ENCODE results near the gene IFNGR2.
"Not testable (repeated sequence)": the region's sequence is repeated elsewhere in the genome, so short reads cannot be mapped to it uniquely, and the experiment has no call there.

Gene IFNGR2

DNA sequence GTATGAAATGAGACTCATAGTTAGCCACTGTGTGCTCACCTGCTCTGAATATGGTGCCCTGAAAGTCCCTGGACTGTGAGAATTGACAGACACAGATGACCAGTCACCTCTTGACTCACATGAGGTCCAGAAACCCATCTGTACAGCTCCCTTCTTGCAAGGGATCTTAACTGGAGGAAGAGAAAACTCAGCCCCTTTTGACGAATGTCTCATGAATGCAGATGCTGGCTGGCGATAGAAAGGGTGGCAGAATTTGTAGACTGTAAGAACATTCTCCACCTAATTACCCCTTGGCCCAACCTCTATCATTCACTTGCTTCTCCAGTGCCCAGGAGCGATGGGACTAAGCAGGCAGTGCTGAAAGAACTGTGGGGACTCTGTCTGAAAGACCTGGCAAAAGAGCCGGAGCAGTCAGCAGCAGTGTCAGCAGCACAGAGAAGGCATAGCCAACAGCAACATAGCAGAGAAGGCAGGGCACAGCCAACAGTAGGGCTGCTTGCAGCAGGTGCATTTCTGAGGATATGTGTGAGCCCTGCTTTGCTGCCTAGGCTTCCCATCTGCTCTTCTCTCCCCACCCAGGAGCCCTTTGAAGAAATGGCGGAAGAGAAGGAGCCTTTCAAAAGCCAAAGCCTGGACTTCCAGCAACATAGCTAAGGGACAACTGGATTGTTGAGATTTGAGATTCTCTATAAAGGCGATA, 25.8 kb upstream of the IFNGR2 start:
- DNase-seq (no peak), ATAC-seq (no peak)

GRCh38 chr21:33378081-33378480, 25.1 kb upstream of the IFNGR2 start:
- no peak for DNase-seq
- no peak for ATAC-seq

DNA sequence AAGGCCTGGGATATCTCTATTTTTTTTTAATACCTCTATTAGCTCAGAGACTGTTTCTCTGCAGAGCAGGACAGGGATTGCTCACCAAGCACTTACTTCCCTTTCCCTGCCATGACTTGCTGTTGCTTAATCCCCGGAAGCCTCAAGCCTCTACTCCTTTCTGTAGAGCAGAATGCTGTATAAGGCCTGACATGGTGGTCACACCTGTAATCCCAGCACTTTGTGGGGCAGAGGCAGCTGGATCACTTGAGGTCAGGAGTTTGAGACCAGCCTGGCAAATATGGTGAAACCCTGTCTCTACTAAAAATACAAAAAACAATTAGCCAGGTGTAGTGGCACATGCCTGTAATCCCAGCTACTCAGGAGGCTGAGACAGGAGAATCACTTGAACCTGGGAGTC, 23.3 kb upstream of the IFNGR2 start:
- not testable (repeated sequence) for ATAC-seq

DNA sequence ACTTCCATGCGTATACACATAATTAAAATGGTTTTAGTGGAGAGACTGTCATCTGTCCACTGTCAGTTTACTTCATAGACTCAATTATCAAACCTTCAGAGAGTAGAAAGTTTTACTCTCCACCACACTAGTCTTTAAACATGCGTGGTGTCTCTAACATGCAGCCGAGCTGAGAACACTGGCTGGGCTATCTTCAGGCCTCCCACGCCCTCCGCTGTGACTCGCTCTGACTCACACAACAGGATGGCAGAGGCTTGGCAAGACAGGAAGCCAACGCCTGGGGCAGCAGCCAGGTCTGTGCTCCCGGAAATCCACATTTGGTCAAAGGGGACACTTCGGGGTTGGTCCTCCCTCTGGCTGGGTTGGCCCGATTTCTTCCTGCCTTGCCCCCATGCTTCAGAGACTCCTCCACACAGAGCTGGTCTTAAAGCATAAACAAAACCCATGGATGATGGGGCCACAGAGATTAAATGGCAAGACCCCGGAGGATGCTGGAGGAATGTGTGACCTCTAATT, 22.7 kb upstream of the IFNGR2 start:
- peak; percentile 92 for DNase-seq

More for the DNA sequence above, 23.3 kb upstream of the IFNGR2 start:
- DNase-seq: not testable (repeated sequence)

GRCh38 chr21:33381381-33381780, 21.8 kb upstream of the IFNGR2 start:
- not testable (repeated sequence) for ATAC-seq, DNase-seq

More for the DNA sequence above, 22.7 kb upstream of the IFNGR2 start:
- ATAC-seq: peak; percentile 86

DNA sequence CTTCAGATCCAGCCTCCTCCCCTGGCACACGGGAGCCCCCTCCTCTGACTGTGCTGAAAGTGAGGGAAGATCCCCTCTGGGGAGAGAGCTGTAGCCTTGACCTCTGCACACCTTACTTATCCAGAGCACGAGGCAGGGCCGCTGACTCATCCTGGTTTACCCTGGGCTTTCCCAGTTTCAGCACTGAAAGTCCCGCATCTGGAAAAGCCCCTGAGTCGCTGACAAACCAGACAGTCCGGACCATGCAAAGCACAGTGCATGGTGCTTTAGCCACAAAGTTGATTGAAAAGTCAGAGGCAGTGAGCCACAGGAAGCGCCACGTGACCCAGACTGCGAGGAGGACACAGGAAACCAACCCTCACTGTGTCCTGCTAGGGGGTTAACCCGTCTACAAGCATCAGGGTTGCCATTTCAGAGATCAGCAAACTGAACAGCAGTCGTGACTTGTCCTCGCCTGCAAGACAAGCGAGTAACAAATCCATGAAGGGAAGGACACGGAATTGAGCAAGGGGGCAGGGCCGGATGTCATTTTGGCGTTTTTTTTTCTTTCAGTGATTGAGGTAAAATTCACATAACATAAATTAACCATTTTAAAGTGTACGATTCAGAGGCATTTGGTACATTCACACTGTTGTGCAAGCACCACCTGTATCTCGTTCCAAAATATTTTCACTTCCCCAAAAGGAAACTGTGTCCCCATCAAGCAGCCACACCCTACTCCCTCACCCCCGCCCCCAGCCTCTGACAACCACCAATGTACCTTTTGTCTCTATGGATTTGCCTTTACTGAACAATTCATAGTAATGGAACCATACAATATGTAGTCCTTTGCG, 19.9 kb upstream of the IFNGR2 start:
- DNase-seq (peak; percentile 81), ATAC-seq (peak; percentile 73)

DNA sequence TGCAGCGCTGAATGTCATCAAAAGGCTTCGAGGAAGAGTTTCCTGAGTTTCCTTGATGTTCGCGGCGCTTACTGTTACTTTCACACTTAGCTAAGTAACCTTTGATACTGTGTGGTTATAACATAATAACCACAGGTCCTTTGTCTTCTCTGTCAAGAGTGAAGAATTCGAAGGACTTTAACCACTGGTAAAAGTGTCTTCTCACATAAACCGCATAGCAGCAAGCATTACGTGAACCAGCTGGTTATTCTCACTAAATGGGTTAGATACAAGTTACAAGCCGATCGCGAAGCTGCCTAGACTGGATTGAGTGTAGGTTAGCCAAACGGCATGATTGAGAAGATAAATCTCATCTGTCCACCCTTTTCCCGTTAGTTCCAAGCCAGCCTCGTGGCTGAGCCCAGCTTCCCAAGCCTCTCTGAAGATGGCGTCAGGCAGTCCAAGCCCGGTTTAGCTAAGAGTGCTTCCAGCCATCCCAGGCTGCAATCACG, 18.3 kb upstream of the IFNGR2 start:
- peak; percentile 34 for ATAC-seq
- DNase-seq: no peak

GRCh38 chr21:33386222-33386784, 16.9 kb upstream of the IFNGR2 start:
- no peak for DNase-seq
- ATAC-seq: no peak

DNA sequence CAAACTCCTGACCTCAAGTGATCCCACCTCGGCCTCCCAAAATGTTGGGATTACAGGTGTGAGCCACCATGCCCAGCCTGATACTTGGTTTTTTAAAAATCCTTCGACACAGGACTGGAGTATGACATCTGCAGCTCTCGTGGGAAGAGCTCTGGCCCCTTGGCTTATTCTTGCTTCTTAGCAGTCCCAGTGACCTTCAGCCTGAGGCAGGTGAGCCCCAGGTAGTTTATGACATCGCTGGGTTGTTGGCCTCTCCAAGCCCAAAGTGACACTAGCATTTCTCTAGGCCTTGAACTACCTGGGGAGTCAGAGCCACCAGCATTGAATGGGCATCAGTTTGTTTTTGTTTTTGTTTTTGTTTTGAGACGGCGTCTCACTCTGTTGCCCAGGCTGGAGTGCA, 15.9 kb upstream of the IFNGR2 start:
- ATAC-seq (no peak), DNase-seq (no peak)

DNA sequence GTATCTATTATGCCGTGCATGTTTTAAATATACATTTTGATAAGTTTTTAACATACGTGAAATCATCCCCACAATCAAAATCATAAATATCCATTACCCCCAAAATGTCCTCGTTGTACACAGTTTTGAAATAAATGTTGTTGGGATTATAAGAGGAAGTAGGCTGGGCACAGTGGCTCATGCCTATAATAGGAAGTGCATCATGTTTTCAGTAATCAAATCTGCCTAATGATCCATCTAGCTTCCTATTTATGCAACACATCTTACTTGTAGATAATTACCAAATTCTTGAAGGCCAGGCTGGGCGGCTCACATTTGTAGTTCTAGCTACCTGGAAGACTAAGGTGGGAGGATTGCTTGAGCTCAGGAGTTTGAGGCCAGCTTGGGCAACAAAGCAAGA, 15.0 kb upstream of the IFNGR2 start:
- DNase-seq (no peak), ATAC-seq (no peak)

GRCh38 chr21:33390479-33390878, 12.7 kb upstream of the IFNGR2 start:
- DNase-seq: no peak
- no peak for ATAC-seq

GRCh38 chr21:33391656-33392055, 11.6 kb upstream of the IFNGR2 start:
- ATAC-seq: no peak
- no peak for DNase-seq

GRCh38 chr21:33392284-33392985, 10.8 kb upstream of the IFNGR2 start:
- no peak for ATAC-seq
- no peak for DNase-seq

- DNase-seq: no peak
- no peak for ATAC-seq
Measured at GRCh38 chr21:33393348-33393747, 9.9 kb upstream of the IFNGR2 start.

DNA sequence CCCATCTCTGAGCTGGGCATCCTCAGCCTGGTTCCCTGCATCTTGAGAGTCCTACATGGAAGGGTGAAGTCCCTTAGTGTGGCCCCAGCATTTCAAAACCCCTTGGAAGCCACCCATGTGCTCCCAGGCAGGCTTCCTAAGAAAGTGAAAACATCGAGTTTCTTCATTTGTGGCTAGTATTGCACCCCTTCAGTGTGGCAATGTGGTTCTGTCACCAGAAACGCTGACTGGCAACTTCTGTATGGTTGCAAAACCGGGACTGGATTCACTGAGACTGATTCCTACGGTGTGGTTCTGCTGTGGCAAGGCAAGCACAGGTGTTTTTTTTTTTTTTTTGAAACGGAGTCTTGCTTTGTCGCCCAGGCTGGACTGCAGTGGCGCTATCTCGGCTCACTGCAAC, 9.0 kb upstream of the IFNGR2 start:
- ATAC-seq (no peak), DNase-seq (no peak)

DNA sequence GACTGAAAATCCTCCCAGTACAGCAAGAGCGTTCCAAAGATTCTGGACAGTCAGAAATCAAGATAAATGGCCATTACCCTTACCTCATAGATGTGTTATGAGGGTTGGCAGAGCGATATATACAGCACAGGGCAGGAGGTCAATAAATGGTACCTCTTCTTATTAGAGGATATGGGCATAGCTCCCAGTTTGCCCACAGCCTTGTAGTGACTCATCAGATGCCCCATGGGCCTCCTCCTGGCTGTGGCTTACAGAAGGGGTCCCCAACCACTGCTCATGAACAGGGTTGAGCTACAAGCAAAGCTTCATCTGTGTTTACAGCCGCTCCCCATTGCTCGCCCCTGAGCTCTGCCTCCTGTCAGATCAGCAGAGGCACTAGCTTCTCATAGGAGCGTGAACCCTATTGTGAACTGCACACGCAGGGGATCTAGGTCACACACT, 7.3 kb upstream of the IFNGR2 start:
- DNase-seq: no peak

GRCh38 chr21:33396436-33396835, 6.8 kb upstream of the IFNGR2 start:
- no peak for DNase-seq
- ATAC-seq: no peak

More for the DNA sequence above, 7.3 kb upstream of the IFNGR2 start:
- ATAC-seq: peak; percentile 33

DNA sequence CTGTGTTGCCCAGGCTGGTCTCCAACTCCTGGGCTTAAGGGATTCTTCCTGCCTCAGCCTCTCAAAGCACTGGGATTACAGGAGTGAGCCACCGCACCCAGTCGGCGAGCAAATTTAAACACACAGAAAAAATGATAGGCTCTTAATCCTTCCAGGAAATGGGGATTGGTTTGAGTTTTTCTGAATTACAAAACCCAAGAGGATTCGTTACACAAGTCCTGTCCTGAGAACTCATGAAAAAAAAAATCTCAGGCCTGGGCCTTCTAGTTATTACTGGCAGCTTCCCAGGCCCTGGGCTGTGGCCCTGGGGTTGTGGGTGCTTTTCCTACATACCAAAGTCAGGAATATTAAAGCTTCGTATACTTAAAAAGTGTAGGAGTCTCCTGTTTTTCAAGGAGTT, 6.3 kb upstream of the IFNGR2 start:
- DNase-seq (no peak), ATAC-seq (no peak)

GRCh38 chr21:33397717-33398116, 5.5 kb upstream of the IFNGR2 start:
- DNase-seq (no peak), ATAC-seq (no peak)

DNA sequence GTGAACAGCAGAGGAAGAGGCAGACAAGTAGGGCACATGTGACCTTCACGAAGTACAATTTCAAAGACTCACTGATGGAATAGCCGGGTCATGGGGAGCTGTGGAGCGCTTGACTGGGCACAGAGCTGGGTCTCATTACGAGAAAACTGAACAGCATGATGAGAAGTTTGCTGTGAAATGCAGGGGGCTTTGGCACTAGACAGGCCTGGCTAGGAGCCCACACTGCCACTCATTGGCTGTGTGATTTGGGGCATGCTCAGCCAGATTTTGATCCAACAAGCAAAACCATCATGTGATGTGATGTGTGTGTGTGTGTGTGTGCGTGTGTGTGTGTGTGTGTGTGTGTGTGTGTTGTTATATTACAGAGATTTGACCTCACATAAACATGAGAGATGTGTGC, 4.9 kb upstream of the IFNGR2 start:
- no peak for ATAC-seq
- no peak for DNase-seq

- ATAC-seq (no peak), DNase-seq (no peak)
Measured at GRCh38 chr21:33401630-33401992, 1.6 kb upstream of the IFNGR2 start.

Data from stimulated activated naive CD8-positive, alpha-beta T cell treated with anti-CD3 and anti-CD28 coated beads, Interleukin-15, Interleukin-2, amounts not matched to agents 100 U/mL and 50 U/mL, for 24 hours (primary cell).